ENCODE results near the gene SLC9A4.

The SLC9A4 gene

DNA sequence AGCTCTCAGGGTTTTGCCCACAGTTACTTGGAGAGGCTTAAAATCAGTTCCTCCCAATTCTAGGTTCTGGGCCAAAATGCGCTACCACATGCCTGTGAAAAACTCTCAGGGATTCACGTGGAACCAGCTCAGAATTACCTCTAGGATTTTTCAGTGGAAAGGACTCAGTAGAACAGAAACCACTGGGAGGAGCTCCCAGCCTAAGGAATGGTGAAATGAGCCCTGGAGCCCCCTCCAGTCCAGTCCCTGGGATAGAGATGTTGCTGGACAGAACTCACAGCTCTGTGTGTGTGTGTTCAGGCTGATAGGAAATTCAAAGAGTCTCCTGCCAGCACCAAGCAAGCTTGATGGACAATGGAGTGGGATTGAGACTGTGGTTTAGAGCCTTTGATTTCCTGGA, 21.1 kb upstream of the SLC9A4 start:
- no peak for DNase-seq (ENCODE audit: low read depth in 3 of 3)

GRCh38 chr2:102453501-102453900, 19.5 kb upstream of the SLC9A4 start:
- no peak for DNase-seq (ENCODE audit: low read depth in 3 of 3)

DNA sequence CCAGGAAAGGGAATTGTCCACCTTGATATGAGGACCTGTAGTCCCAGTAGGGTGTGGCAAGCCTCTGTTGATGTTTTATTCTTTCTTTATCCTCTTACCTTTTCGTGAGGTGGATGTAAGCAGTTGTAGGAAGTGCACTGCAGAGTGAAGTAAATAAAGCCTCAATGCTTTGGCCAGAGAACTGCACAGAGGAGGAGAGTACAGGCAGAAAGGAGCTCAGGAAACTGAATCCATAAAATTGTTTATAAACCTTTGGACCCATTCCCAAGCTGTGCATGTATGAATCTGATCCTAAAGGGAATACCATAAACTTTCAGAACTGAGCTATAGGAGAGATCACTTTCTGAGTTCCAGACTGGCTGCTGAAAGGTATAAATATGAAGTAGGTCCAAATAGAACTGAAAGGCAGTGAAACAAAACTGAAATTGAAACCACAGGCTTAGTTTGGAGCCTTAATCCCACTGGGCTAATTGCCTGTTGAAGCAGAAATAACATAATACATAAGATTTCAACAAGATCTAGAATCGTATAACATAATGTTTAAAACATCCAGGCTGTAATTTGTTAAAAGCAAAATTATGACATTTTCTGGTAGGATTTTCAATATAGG, 17.9 kb upstream of the SLC9A4 start:
- no peak for DNase-seq (ENCODE audit: low read depth in 3 of 3)

DNA sequence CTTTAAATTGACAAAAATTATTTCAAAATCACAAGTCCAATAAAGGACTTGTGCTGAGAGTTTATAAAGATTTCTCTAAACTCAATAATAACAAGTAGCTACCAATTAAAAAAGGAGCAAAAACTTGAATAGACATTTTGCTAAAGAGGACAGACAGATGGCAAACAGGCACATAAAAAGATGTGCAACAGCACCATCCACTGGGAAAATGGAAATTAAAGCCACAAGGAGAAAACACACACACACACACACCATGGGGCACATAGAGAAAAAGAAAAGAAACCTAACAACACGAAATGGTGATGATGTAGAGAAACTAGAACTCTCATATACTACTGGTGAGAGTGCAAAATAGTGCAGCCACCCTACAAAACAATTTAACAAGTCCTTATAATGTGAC, 12.6 kb upstream of the SLC9A4 start:
- DNase-seq (ENCODE audit: low read depth in 3 of 3): no peak

GRCh38 chr2:102461188-102461587, 11.8 kb upstream of the SLC9A4 start:
- DNase-seq (ENCODE audit: low read depth in 3 of 3): no peak

GRCh38 chr2:102463160-102463559, 9.9 kb upstream of the SLC9A4 start:
- no peak for DNase-seq (ENCODE audit: low read depth in 3 of 3)

DNA sequence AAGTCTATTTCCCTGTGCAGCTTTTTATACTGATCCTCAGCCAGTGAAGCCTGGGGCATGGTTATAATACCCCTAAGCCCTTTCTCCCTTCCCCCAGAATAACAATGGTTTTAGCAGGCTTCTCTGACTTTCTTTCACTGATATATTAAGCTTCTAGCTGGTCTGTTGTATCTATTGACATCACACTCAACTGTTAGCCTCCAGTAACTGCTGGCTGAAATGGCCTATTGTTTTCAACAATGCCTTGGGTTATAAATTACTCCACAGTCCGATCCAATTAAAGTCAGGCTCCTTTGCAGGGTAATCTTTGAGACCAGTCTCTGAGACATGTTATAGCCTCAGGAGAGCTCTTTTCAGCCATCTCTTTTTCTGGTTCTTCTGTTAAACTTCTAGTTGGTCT, 2.9 kb upstream of the SLC9A4 start:
- DNase-seq (ENCODE audit: low read depth in 3 of 3): no peak

DNA sequence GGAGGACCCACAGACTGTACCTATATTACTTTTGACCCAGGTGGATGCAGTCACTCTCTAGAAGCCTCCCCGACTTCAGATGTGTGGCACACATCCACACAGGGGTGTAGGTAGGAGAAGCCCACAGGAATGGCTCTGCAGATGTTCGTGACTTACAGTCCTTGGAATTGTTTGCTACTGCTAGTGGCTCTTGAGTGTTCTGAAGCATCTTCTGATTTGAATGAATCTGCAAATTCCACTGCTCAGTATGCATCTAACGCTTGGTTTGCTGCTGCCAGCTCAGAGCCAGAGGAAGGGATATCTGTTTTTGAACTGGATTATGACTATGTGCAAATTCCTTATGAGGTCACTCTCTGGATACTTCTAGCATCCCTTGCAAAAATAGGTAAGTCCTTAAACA, 605 bp downstream of the SLC9A4 start:
- no peak for DNase-seq (ENCODE audit: low read depth in 3 of 3)

- no peak for DNase-seq (ENCODE audit: low read depth in 3 of 3)
These were observed 1.8 kb downstream of the SLC9A4 start for GRCh38 chr2:102474785-102475184.

DNA sequence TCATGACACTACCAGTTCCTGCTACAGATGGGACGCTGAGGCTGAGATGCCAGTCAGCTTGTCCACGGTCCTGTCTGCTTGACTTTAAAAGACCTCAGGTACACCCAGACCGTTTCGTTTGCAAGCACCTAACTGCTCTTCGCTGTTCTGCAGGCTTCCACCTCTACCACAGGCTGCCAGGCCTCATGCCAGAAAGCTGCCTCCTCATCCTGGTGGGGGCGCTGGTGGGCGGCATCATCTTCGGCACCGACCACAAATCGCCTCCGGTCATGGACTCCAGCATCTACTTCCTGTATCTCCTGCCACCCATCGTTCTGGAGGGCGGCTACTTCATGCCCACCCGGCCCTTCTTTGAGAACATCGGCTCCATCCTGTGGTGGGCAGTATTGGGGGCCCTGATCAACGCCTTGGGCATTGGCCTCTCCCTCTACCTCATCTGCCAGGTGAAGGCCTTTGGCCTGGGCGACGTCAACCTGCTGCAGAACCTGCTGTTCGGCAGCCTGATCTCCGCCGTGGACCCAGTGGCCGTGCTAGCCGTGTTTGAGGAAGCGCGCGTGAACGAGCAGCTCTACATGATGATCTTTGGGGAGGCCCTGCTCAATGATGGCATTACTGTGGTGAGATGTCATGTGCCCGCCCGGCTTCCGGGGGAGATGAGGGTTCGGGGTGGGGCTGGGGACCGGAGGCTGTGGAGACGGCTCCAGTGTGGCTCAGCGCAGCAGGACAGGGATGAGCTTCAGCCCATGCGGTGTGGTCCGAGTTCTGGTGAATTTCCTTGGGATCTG, 5.9 kb downstream of the SLC9A4 start:
- DNase-seq (ENCODE audit: low read depth in 3 of 3): no peak

GRCh38 chr2:102480285-102481195, 7.5 kb downstream of the SLC9A4 start:
- DNase-seq (ENCODE audit: low read depth in 3 of 3): no peak

DNA sequence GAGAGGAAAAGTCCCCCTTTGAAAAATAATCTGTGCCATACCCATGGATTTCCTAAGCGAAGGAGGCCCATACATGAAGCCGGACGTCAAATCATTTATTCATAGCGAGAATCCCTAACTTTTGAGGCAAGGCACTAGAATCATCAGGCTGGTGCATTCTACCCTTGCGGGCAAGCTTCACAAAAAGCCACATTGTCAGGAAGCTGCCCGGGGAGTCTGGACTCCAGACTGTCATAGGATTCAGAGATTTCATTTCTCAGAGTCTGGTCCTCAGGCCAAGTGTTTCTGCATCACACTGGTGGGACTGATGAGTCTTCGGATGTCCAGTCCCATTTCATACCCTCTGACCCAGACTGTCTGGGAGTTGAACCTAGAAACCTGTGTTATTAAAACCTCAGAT, 8.9 kb downstream of the SLC9A4 start:
- DNase-seq (ENCODE audit: low read depth in 3 of 3): no peak

DNA sequence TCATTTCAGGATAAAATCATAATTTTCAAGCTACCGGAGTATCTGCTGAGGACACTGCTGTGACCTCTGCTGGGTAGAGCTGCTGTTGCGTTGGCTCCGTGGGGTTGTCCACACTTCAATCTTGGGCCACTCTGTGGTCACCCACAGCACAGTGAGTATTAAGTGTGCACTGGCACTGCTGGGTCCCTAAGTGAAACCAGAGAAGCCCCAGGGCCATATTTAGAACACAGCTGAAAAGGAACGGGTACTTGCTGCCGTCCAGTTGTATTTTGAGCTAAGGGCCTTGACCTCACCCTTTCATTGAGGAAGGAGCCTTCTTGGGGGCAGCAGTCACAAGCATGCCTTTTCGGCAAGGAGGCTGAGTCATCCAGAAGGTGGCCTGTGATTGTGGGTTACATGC, 10.1 kb downstream of the SLC9A4 start:
- no peak for DNase-seq (ENCODE audit: low read depth in 3 of 3)

GRCh38 chr2:102484310-102485061, 11.5 kb downstream of the SLC9A4 start:
- DNase-seq (ENCODE audit: low read depth in 3 of 3): no peak

- DNase-seq (ENCODE audit: low read depth in 3 of 3): no peak
These were observed 12.2 kb downstream of the SLC9A4 start for GRCh38 chr2:102485147-102485785.

DNA sequence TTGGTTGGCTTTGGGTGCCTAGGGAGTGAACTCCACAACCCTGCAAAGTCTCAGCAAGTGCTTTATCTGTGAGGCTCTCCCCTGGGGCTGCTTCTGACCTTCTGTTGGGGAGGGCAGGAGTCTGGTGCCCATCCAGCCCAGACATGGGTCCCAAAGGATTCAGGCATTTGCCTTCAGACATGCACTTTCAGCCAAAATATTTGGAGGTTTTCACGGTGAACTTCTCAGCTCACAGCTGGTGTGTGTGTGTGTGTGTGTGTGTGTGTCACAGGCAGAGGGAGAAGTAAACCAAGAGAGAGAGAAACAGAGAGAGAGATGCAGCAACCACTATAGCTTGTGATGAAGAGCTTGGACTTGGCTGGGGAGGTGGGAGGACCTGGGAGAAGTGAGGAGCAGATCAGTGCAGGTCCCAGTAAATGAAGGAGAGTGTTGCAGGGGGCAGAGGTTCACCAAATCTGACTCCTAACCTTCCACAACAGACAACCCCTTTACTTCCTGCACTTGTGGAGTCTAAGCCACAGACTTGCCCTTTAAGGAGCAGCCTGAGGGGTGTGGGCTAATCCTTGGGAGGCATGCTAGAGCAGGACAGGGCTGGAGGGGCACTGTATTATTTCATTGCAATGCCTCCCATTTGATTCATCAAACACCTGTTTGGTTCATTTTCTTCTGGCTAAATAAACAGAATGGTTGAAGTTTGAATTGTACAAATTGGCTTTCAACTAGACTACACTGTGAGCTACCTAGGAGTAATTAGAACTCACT, 14.1 kb downstream of the SLC9A4 start:
- no peak for DNase-seq (ENCODE audit: low read depth in 3 of 3)

GRCh38 chr2:102487761-102488462, 14.9 kb downstream of the SLC9A4 start:
- no peak for DNase-seq (ENCODE audit: low read depth in 3 of 3)

DNA sequence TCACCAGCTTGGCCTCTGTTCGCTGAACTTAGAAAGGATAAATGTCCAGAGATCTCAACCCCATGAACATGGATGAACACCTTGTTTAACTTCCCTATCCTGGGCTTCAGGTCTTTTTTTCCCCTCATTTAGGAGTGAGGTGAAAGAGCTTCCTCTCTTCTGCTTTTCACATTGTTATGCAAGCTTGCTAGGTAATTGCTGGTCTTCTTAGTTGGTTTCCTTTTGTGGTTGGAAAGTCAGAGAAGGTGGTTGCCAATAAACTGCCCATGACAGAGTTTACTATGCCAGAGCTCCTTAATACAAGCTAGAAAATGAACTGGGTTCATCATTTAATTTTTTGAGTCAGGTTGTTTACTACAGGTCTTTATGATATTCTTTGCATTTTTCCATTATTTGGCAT, 16.6 kb downstream of the SLC9A4 start:
- no peak for DNase-seq (ENCODE audit: low read depth in 3 of 3)

- DNase-seq (ENCODE audit: low read depth in 3 of 3): no peak
These were observed 19.0 kb downstream of the SLC9A4 start for GRCh38 chr2:102492006-102492405.

DNA sequence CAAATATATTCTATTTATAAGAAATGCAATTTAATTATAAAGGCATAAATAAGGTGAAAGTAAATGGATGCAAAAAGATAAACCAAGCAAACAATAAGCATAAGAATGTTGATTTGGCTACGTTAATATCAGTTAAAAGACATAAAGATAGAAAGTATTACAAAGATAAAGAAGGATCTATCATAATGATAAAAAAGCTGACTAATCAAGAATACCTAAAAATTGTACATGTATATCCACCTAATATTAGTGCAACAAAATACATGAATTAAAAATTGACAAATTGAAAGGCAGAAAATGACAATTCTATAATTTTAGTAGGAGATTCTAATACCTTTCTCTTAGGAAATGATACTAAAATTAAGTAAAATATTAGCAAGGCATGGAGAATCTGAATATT, 21.5 kb downstream of the SLC9A4 start:
- DNase-seq (ENCODE audit: low read depth in 3 of 3): no peak
